Ovary (tissue), 9 donors: ENCODE data around the gene RCOR2. TPM values are rescaled to one million over a fixed set of nuclear protein-coding genes. Genes with fewer than 3 reads are reported as not detected.

Experiments used
- DNase-seq, 5 donors: peaks; one replicate each; pipeline ENCODE4 v3.0.0-alpha.2; 2019 to 2020
- H3K27ac ChIP-seq, 2 donors: fragments of 200-600 bp; one replicate each; pipeline versions ENCODE4 v1.5.1 to v1.8.0; 2019 to 2022
- H3K27me3 ChIP-seq: fragments of 200-600 bp; one replicate; pipeline ENCODE4 v1.8.0; 2022
- H3K36me3 ChIP-seq: fragments of 200-600 bp; sonication (generic); one replicate; pipeline ENCODE4 v1.5.1; 2019
- H3K4me1 ChIP-seq: one replicate; pipeline ENCODE4 v1.8.1; 2013; ENCODE audit warnings: mild to moderate bottlenecking, moderate library complexity; ENCODE audit not compliant: insufficient read depth
- H3K4me3 ChIP-seq: fragments of 200-600 bp; sonication (generic); one replicate; pipeline ENCODE4 v1.5.1; 2017
- H3K9me3 ChIP-seq, 2 donors: fragments of 200-600 bp in 1 of 2; sonication (generic) in 1 of 2; one replicate each; pipeline versions ENCODE4 v1.5.1 to v1.8.1; 2013 to 2019; ENCODE audit warnings: mild to moderate bottlenecking in 1 of 2, moderate library complexity in 1 of 2
- EP300 ChIP-seq: sonication (generic); formaldehyde crosslinking; IDR thresholded peaks from one replicate; pipeline ENCODE4 v1.6.1; 2017; ENCODE audit warnings: antibody characterized with exemption
- POLR2A ChIP-seq: fragments of 450-650 bp; IDR thresholded peaks from one replicate; pipeline ENCODE4 v1.6.1; 2017; ENCODE audit warnings: antibody characterized with exemption, mild to moderate bottlenecking, moderate library complexity
- WGBS, 3 donors: extraction: QIAGEN DNeasy Blood & Tissue Kit in 1 of 3; methylation state at CpG; one replicate each; pipeline versions ENCODE4 v1.1.5 to v1.1.7; 2013 to 2017; 5-methylcytosine and 5-hydroxymethylcytosine counted together
- intact Hi-C, 4 donors: fragments of 100-400 bp; cut with DNase I; formaldehyde crosslinking; loops; one replicate each; pipeline versions ENCODE4 v1.11.0 to v1.15.1; 2022 to 2023
- polyA plus RNA-seq, 2 donors: library from polyadenylated mRNA; stranded (reverse); fragments of 200-250 nt in 1 of 2; fragments of 350-450 nt in 1 of 2; fragmentation: Illumina TruSeq in 1 of 2; extraction: RNeasy Lipid Tissue Mini Kit (QIAGEN cat#74804) in 1 of 2; gene quantifications; one replicate each; pipeline ENCODE4 v1.2.3, GENCODE V29; 2013 to 2014
- total RNA-seq, 7 donors: library from RNA; depleted of rRNA in 2 of 7; stranded (reverse); fragments of >200 nt in 2 of 7; fragmentation: NEBNext Ultra II Directional in 3 of 7; extraction: Animal tissue kit (Norgen Biotek cat#: 25700) in 3 of 7; gene quantifications; one replicate each; pipeline versions ENCODE4 v1.1.0 to v1.2.4, GENCODE V29; 2016 to 2023
- TF ChIP-seq, protein P1 (sequence below), 3 donors: fragments of 450-650 bp in 2 of 3; fragments of 200-600 bp in 1 of 3; IDR thresholded peaks; one replicate each; pipeline versions ENCODE4 v1.5.1 to v1.8.0; 2016 to 2022; ENCODE audit warnings: antibody characterized with exemption in 3 of 3, mild to moderate bottlenecking in 1 of 3
- donor health status: DM: no; HTN: no; CAD: no; lungs with moderate emphysema.
- donor health status: DM: no; HTN: no; CAD: no.
- donor health status: Bipolar disorder and iron deficiency.
- donor health status: DM: yes; HTN: yes; CAD: no.
- donor health status: DM: no; HTN: no; CAD: no.
- donor health status: DM: yes; HTN: yes; CAD: no.

RCOR2 gene
- total and polyA plus RNA-seq, 9 donors, result 0.12 to 7.9 (median 2.2) TPM

DNA sequence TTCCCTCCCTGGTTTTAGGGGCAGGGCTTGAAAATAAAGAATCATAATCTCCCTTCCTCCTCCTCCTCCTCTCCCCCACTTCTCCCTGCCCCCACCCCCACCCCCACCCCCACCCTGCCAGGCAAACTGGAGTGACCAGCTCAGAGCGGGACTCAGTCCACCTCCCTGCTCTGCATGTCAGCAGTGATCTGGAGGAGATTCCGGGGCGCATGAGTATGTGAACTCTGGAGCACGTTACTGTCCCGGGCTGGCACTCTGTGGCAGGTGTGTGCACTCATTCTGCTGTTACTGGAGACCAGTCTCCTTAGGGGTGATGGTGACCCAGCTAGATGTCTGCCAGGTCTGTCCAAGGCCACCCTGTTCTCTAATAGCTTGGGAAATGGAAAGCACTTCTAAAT is 44.2 kb downstream of the RCOR2 start:
- TF ChIP-seq POLR2A, result no peak
- TF ChIP-seq, protein P1, sequence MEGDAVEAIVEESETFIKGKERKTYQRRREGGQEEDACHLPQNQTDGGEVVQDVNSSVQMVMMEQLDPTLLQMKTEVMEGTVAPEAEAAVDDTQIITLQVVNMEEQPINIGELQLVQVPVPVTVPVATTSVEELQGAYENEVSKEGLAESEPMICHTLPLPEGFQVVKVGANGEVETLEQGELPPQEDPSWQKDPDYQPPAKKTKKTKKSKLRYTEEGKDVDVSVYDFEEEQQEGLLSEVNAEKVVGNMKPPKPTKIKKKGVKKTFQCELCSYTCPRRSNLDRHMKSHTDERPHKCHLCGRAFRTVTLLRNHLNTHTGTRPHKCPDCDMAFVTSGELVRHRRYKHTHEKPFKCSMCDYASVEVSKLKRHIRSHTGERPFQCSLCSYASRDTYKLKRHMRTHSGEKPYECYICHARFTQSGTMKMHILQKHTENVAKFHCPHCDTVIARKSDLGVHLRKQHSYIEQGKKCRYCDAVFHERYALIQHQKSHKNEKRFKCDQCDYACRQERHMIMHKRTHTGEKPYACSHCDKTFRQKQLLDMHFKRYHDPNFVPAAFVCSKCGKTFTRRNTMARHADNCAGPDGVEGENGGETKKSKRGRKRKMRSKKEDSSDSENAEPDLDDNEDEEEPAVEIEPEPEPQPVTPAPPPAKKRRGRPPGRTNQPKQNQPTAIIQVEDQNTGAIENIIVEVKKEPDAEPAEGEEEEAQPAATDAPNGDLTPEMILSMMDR (IDR thresholded peaks at IDR 0.05), result no peak
- no peak for TF ChIP-seq EP300
- DNase-seq, result peak in 2 of 5 donors; percentile 20 to 46
- 17 to 35% (median 22%) methylated on average over 5 of the region's 5 CpGs for WGBS, 3 donors
- Histone ChIP-seq H3K27ac (peak overlapping the region in 1 of 2 donors; percentile 46), H3K9me3 (no peaks in the 10 kb centered on the region), H3K4me3 (no peak overlapping the region), H3K27me3 (no peaks in the 10 kb centered on the region), H3K36me3 (no peaks in the 10 kb centered on the region), H3K4me1 (peaks cover 35% of the 10 kb centered on the region)
- intact Hi-C loops, result loop anchor here in 1 of 4 donors (5.0 kb wide), 1 partner anchor 35 kb away; no protein-coding TSS in a partner anchor

DNA sequence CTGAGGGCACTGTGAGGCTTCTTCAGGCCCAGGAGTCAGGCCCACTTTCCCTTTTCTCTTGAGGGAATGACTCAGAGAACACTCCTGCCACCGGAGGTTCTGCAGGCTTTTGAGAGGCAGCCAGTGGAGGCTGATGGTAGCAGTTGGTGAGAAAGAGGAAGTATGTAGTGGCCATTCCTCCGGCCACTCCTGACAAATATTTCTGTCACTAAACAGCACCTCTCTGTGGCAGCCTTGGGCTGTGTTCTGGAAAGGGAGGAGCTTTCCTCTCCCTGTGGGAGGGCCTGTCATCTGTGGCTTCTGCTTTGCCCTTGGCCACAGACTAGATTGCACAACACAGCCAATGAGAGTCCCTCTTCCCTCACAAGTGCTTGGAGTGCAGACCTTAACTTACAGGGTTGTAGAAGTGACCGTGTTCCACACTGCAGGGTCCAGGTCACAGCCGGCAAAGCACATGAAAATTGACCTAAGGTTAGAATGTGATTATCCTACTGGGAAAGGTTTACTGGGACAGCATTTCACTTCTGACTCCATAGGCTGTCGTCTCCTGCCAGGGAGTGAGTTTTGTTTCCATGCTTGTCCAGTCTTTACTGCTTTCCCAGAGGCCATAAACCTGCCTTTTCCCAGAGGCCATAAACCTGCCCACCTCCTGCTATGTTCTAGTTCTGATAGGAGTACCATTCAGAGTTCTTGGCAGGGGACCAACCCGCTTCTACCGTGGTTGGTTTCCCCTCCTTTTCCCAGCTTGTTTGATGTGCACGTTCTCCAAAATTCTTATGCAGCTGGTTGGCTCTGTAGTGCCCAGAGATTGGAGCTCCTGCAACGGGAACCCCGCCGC is 44.8 kb downstream of the RCOR2 start:
- no peaks in the 10 kb centered on the region for H3K27me3 ChIP-seq
- no peaks in the 10 kb centered on the region for H3K36me3 ChIP-seq
- peak overlapping the region in 1 of 2 donors; percentile 39 for H3K27ac ChIP-seq
- peak; percentile 45 to 79 (median 60) for DNase-seq
- H3K4me3 ChIP-seq, result no peak overlapping the region
- 10 to 15% (median 11%) methylated on average over 11 of the region's 11 CpGs for WGBS, 3 donors
- H3K9me3 ChIP-seq, result no peaks in the 10 kb centered on the region
- intact Hi-C loops, result loop anchor here in 1 of 4 donors (5.0 kb wide), 1 partner anchor 35 kb away; no protein-coding TSS in a partner anchor
- TF ChIP-seq EP300 (no peak), POLR2A (no peak)
- TF ChIP-seq, protein P1 (IDR thresholded peaks at IDR 0.05), result peak in 1 of 3 donors; percentile 42
- H3K4me1 ChIP-seq, result peaks cover 35% of the 10 kb centered on the region

DNA sequence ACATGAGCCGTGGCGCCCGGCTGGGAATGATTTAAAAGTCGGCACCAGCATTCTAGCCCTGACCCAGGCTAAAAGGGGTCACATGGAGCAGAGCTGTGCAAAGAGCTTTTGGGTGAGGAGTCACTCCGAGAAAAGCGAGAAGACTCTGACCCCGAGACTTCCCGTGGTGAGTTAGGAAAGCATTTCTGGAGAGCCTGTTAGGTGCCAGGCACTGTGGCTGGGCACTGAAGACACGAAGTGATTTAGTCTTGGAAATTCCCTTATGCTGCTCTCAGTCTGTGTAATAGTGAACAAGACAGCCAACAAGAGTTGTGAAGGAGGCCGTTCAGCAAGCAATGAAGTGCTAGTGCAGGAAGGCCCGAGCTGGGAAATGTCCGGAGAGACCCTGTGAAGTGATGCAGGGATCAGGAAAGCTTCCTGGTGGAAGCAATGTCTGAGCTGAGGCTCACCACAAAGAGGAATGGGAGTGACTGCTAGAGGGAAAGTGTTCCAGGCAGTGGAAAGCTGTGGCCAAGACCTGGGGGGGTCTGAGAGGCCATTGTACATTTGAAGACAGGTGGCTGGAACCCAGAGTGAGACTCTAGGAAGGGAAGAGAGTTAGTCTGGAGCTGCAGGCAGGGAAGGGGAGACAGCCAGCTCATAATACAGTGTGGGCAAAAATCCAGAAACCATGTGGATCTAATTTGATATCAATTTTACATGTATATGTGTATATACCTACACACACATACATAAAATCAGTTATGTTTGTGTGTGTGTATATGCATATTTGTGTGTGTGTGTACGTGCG is 46.4 kb downstream of the RCOR2 start:
- no peak for TF ChIP-seq EP300
- no peak for TF ChIP-seq POLR2A
- TF ChIP-seq, protein P1 (IDR thresholded peaks at IDR 0.05), result no peak
- Histone ChIP-seq H3K36me3 (no peaks in the 10 kb centered on the region), H3K27me3 (no peaks in the 10 kb centered on the region), H3K9me3 (no peaks in the 10 kb centered on the region), H3K4me3 (no peak overlapping the region), H3K27ac (no peak overlapping the region), H3K4me1 (peaks cover 31% of the 10 kb centered on the region)
- intact Hi-C loops, result loop anchor here in 1 of 4 donors (5.0 kb wide), 1 partner anchor 37 kb away; no protein-coding TSS in a partner anchor
- no peak for DNase-seq
- 66 to 78% (median 76%) methylated on average over 14 of the region's 14 CpGs for WGBS, 3 donors

DNA sequence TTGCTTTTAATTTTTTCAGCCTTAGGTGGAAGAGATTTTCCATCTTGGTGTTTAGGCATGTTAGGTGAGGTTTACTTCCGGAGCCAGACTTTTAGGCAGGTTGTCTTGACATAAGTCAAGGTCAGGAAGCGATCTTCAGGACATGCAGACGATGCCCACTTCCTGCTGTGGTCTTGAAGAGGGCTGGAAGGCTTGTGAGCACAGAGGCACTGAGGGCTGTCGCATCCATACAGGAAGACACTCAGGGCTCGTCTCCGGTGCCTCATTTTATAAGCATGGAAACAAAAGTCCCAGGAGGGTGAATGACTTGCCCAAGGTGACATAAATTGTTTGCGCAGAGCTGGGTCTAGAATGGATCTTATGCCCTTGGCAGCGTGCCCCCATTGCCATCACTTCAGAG is 47.3 kb downstream of the RCOR2 start:
- no peak for TF ChIP-seq POLR2A
- TF ChIP-seq, protein P1 (IDR thresholded peaks at IDR 0.05), result no peak
- no peak for TF ChIP-seq EP300
- no peak for DNase-seq
- Histone ChIP-seq H3K36me3 (no peaks in the 10 kb centered on the region), H3K27me3 (no peaks in the 10 kb centered on the region), H3K4me1 (peaks cover 25% of the 10 kb centered on the region), H3K27ac (no peak overlapping the region), H3K4me3 (no peak overlapping the region), H3K9me3 (no peaks in the 10 kb centered on the region)
- 78% methylated on average over 8 of the region's 8 CpGs for WGBS, 3 donors
- intact Hi-C loops, result loop anchor here in 1 of 4 donors (5.0 kb wide), 1 partner anchor 38 kb away; no protein-coding TSS in a partner anchor
